ENCODE data around the gene PSMA2. TPM values are rescaled to one million over a fixed set of nuclear protein-coding genes. Genes with fewer than 3 reads are reported as not detected.

Gene PSMA2
- total RNA-seq, 1 donor from 2014 or later: 204 TPM

DNA sequence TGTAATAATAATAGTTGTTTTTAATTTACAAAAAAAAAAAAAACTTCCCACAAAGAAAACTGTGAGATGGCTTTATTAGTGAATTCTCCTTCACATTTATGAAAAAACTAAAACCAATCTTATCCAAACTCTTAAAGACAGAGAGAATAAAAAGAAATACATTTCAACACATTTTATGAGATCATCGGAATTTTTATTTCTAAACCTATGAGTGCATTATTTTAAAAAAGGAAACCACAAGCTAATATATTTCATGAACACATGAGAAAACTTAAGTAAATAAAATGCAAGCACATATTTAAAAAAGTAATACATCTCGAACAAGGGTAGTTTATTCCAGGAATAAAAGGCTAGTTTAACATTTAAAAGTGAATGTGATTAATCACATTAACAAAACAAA is 51.6 kb downstream of the PSMA2 start:
- Mint-ChIP-seq H3K36me3 (ENCODE audit: low read depth) (no peaks in the 10 kb centered on the region), H3K4me1 (ENCODE audit: low read depth) (no peaks in the 10 kb centered on the region), H3K27me3 (ENCODE audit: low read depth) (peaks cover 6% of the 10 kb centered on the region), H3K9me3 (no peaks in the 10 kb centered on the region), H3K4me3 (ENCODE audit: low read depth) (no peak overlapping the region), H3K27ac (no peak overlapping the region)
- intact Hi-C loops (cut with micrococcal nuclease): no loop called here
- DNase-seq (ENCODE audit: low spot score): no peak

DNA sequence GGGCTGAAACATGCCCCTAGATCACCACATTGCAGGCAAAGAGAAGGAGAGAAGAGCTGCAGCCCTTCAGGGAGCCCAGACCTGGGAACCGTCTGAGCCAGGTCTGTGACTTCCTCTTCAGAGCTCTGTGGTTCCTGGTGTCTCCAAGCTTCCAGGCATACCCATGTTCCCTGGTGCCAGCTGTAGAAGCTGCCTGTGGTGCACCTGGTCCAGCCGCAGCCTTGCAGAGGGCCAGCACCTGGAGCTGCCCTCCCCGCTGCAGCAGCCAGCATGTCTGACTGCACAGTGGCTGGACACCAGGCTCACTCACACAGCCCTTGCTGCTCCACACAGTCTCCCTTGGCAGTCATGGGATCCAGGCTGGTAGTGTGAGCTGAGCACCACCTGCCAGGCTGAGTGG is 53.7 kb downstream of the PSMA2 start:
- H3K27me3 Mint-ChIP-seq (ENCODE audit: low read depth): peaks cover 6% of the 10 kb centered on the region
- H3K4me3 Mint-ChIP-seq (ENCODE audit: low read depth): no peak overlapping the region
- H3K27ac Mint-ChIP-seq: no peak overlapping the region
- intact Hi-C loops (cut with micrococcal nuclease): loop anchor here (5.0 kb wide), 1 partner anchor 936 kb away; no protein-coding TSS in a partner anchor
- H3K36me3 Mint-ChIP-seq (ENCODE audit: low read depth): no peaks in the 10 kb centered on the region
- no peak for DNase-seq (ENCODE audit: low spot score)
- H3K9me3 Mint-ChIP-seq: no peaks in the 10 kb centered on the region
- no peaks in the 10 kb centered on the region for H3K4me1 Mint-ChIP-seq (ENCODE audit: low read depth)

GRCh38 chr7:42877862-42878261 is 54.1 kb downstream of the PSMA2 start:
- peaks cover 6% of the 10 kb centered on the region for H3K27me3 Mint-ChIP-seq (ENCODE audit: low read depth)
- H3K27ac Mint-ChIP-seq: no peak overlapping the region
- H3K9me3 Mint-ChIP-seq: no peaks in the 10 kb centered on the region
- DNase-seq (ENCODE audit: low spot score): no peak
- intact Hi-C loops (cut with micrococcal nuclease): loop anchor here (5.0 kb wide), 1 partner anchor 936 kb away; no protein-coding TSS in a partner anchor
- no peak overlapping the region for H3K4me3 Mint-ChIP-seq (ENCODE audit: low read depth)
- H3K4me1 Mint-ChIP-seq (ENCODE audit: low read depth): no peaks in the 10 kb centered on the region
- no peaks in the 10 kb centered on the region for H3K36me3 Mint-ChIP-seq (ENCODE audit: low read depth)

DNA sequence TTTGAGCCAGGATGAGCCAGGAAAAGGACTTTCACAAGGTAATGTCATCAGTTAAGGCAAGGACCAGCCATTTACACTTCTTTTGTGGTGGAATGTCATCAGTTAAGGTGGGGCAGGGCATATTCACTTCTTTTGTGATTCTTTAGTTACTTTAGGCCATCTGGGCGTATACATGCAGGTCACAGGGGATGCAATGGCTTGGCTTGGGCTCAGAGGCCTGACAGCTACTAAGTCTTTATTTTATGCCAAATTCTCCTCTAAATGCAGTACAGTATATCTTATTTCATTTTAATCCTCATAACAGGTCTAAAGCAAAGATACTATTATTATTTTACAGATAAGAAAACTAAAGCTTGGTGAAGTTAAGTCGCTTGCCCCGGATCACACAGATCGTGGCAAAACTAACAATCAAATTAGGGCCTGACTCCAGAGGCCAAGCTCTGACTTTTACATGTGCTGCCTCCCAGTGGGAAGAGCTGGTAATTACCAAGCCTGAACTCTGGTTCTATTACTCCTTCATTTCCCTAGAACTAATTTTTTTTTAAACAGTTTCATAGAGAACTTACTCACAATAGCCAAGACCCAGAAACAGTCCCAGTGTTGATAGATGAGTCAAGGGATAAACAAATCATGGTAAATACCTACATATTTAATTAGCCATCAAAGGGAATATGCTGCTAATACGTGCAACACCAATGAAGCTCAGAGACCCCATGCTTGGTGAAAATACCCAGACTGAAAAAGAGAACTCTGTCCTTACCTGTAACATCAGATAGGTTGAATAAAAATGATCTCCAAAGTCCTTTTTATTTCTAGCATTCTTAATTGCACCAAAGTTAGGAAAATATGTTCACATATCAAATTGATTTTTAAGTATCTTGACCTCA is 55.5 kb downstream of the PSMA2 start:
- Mint-ChIP-seq H3K9me3 (no peaks in the 10 kb centered on the region), H3K27me3 (ENCODE audit: low read depth) (peaks cover 6% of the 10 kb centered on the region), H3K4me3 (ENCODE audit: low read depth) (no peak overlapping the region), H3K4me1 (ENCODE audit: low read depth) (no peaks in the 10 kb centered on the region), H3K36me3 (ENCODE audit: low read depth) (no peaks in the 10 kb centered on the region), H3K27ac (no peak overlapping the region)
- peak; percentile 30 for DNase-seq (ENCODE audit: low spot score)
- intact Hi-C loops (cut with micrococcal nuclease): loop anchor here (5.0 kb wide), 1 partner anchor 934 kb away; no protein-coding TSS in a partner anchor

DNA sequence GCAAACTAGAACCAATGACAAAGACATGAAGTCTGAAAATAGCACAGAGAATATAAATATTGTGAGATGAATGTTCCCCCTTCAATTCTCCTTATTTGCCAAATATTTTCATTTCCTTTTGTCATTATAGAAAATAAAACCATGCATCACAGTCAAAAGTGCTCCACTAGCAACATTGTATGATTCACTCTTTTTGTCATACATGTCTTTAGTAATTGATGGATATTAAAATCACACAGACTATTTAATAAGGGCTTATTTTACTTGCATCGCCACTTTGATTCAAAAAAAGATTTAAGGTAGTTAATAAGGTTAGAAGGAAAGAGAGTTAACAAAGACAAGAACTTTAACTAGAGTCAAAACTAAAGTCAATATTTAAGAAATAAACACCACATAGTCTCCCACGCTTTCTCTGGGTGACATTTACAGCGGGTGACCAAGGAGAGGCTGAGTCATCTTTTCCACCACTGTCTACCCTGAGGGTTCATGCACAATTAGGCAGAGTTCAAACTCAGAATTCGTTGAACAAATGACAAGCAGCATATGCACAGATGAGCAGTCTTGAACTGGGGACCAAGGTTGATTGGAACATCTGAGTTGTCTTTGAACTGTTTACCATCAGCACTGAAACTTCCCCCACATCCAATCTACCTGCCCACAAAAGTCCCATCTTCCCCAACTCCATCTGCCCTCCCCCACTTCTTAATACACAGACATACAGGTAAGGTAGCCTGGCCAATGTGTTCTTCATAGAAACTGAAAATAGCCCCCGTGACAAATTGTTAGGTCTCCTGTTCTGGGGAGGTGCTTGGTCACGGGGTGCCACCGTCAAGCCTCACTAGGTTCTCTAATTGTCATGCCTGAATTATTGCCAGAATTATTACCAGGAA is 62.6 kb downstream of the PSMA2 start:
- peak overlapping the region; percentile 87 for H3K27ac Mint-ChIP-seq
- peaks cover 19% of the 10 kb centered on the region for H3K9me3 Mint-ChIP-seq
- peak; percentile 40 for DNase-seq (ENCODE audit: low spot score)
- intact Hi-C loops (cut with micrococcal nuclease): loop anchor here (1.0 to 5.0 kb wide), 3 partner anchors 19 to 63 kb away; partner anchors contain the start of genes MRPL32 and PSMA2
- H3K4me3 Mint-ChIP-seq (ENCODE audit: low read depth): no peak overlapping the region
- H3K27me3 Mint-ChIP-seq (ENCODE audit: low read depth): no peaks in the 10 kb centered on the region
- peaks cover 22% of the 10 kb centered on the region for H3K4me1 Mint-ChIP-seq (ENCODE audit: low read depth)
- peaks cover 5% of the 10 kb centered on the region for H3K36me3 Mint-ChIP-seq (ENCODE audit: low read depth)

DNA sequence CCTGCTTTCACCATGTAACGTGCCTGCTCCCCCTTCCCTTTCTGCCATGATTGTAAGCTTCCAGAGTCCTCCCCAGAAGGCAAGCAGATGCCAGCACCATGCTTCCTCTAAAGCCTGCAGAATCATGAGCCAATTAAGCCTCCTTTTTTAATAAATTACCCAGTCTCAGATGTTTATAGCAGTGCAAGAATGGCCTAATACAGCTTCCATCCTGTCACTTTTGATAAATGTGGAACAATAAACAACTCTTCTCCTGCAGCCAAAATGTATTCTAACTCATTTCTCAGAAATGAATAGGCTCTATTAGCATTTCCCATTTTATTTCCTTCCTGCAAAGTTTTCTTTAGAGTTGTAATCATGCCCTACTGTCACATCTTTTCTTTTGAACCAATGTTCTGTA is 63.5 kb downstream of the PSMA2 start:
- H3K27ac Mint-ChIP-seq: peak overlapping the region; percentile 87
- peaks cover 5% of the 10 kb centered on the region for H3K36me3 Mint-ChIP-seq (ENCODE audit: low read depth)
- peaks cover 2% of the 10 kb centered on the region for H3K27me3 Mint-ChIP-seq (ENCODE audit: low read depth)
- H3K9me3 Mint-ChIP-seq: peaks cover 26% of the 10 kb centered on the region
- H3K4me1 Mint-ChIP-seq (ENCODE audit: low read depth): peaks cover 22% of the 10 kb centered on the region
- H3K4me3 Mint-ChIP-seq (ENCODE audit: low read depth): no peak overlapping the region
- intact Hi-C loops (cut with micrococcal nuclease): loop anchor here (5.0 kb wide), 1 partner anchor 64 kb away; the partner anchor contains the start of genes MRPL32 and PSMA2
- no peak for DNase-seq (ENCODE audit: low spot score)

Other genes starting within 250 kb of the PSMA2 start
- 4.4 TPM in 2 replicates for gene C7orf25, start 20.1 kb downstream of the PSMA2 start, total RNA-seq
- gene MRPL32, start 202 bp upstream of the PSMA2 start, total RNA-seq: 68.8 and 70.0 TPM in 2 replicates
- not detected in 2 replicates for gene HECW1, start 180.5 kb upstream of the PSMA2 start, total RNA-seq